ENCODE measurements around the gene LDB2. TPM values are rescaled to one million over a fixed set of nuclear protein-coding genes. Genes with fewer than 3 reads are reported as not detected.

LDB2 gene
- total RNA-seq, 2 donors from 2014 or later, result 11.4 to 14.5 TPM

DNA sequence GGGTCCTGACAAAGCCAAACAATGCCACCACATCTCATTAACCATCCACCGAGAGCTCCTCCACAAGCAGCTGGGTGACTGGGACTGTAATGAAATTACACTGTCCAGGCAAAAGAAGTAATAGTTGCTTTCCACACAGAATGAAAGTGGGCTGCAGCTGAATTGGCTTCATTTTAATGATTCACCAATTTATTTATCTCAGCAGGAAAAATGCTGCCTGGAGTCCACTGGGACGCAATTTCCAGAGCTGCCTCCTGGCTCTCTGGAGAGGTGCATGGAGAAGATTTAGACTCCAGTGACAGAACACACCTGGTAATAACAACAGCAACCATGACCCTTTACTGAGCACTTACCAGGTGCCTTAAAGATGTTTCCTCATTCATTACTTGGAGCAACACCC lies 226.7 kb downstream of the LDB2 start:
- no peaks in the 10 kb centered on the region for H3K4me1 ChIP-seq (ENCODE audit: control insufficient read depth, insufficient read depth, low read length)
- H3K36me3 ChIP-seq (ENCODE audit: control insufficient read depth, insufficient read depth, low read length), result no peaks in the 10 kb centered on the region
- no peaks in the 10 kb centered on the region for H3K4me1 Mint-ChIP-seq
- 95 to 100% methylated on average over 2 of the region's 2 CpGs for WGBS, 2 experiments (ENCODE audit: insufficient coverage in 1 of 2, insufficient read length in 1 of 2)
- DNase-seq, result no peak
- no peak overlapping the region for H3K27ac Mint-ChIP-seq
- H3K4me3 ChIP-seq (ENCODE audit: low read length), result no peak overlapping the region
- H3K9me3 Mint-ChIP-seq, result no peaks in the 10 kb centered on the region
- H3K27ac ChIP-seq (ENCODE audit: low read depth, low read length), result no peak overlapping the region
- no peaks in the 10 kb centered on the region for H3K27me3 Mint-ChIP-seq (ENCODE audit: insufficient read depth)
- no peaks in the 10 kb centered on the region for H3K36me3 Mint-ChIP-seq (ENCODE audit: low read depth)
- H3K9me3 ChIP-seq (ENCODE audit: control insufficient read depth, low read length), result no peaks in the 10 kb centered on the region
- H3K4me3 Mint-ChIP-seq, result no peak overlapping the region
- H3K9ac ChIP-seq (ENCODE audit: extremely low read depth, low read length, poor library complexity, severe bottlenecking), result no peak overlapping the region
- TF ChIP-seq, protein P1, sequence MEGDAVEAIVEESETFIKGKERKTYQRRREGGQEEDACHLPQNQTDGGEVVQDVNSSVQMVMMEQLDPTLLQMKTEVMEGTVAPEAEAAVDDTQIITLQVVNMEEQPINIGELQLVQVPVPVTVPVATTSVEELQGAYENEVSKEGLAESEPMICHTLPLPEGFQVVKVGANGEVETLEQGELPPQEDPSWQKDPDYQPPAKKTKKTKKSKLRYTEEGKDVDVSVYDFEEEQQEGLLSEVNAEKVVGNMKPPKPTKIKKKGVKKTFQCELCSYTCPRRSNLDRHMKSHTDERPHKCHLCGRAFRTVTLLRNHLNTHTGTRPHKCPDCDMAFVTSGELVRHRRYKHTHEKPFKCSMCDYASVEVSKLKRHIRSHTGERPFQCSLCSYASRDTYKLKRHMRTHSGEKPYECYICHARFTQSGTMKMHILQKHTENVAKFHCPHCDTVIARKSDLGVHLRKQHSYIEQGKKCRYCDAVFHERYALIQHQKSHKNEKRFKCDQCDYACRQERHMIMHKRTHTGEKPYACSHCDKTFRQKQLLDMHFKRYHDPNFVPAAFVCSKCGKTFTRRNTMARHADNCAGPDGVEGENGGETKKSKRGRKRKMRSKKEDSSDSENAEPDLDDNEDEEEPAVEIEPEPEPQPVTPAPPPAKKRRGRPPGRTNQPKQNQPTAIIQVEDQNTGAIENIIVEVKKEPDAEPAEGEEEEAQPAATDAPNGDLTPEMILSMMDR (conservative IDR thresholded peaks at IDR 0.05), result no peak
- no peaks in the 10 kb centered on the region for H3K27me3 ChIP-seq (ENCODE audit: control insufficient read depth, insufficient read depth, low read length, poor library complexity, severe bottlenecking)

- Histone ChIP-seq H3K4me3 (ENCODE audit: low read length) (no peak overlapping the region), H3K36me3 (ENCODE audit: control insufficient read depth, insufficient read depth, low read length) (no peaks in the 10 kb centered on the region), H3K9me3 (ENCODE audit: control insufficient read depth, low read length) (no peaks in the 10 kb centered on the region), H3K27me3 (ENCODE audit: control insufficient read depth, insufficient read depth, low read length, poor library complexity, severe bottlenecking) (no peaks in the 10 kb centered on the region), H3K27ac (ENCODE audit: low read depth, low read length) (no peak overlapping the region), H3K9ac (ENCODE audit: extremely low read depth, low read length, poor library complexity, severe bottlenecking) (no peak overlapping the region), H3K4me1 (ENCODE audit: control insufficient read depth, insufficient read depth, low read length) (no peaks in the 10 kb centered on the region)
- Mint-ChIP-seq H3K27me3 (ENCODE audit: insufficient read depth) (no peaks in the 10 kb centered on the region), H3K27ac (no peak overlapping the region), H3K4me3 (no peak overlapping the region), H3K4me1 (no peaks in the 10 kb centered on the region), H3K36me3 (ENCODE audit: low read depth) (no peaks in the 10 kb centered on the region), H3K9me3 (no peaks in the 10 kb centered on the region)
- TF ChIP-seq, protein P1 (conservative IDR thresholded peaks at IDR 0.05), result no peak
- WGBS, 2 experiments (ENCODE audit: insufficient coverage in 1 of 2, insufficient read length in 1 of 2), result 89 to 93% methylated on average over 1 of the region's 1 CpG
- no peak for DNase-seq
Measured at GRCh38 chr4:16670727-16671126, 227.7 kb downstream of the LDB2 start.

GRCh38 chr4:16669036-16669435 lies 229.4 kb downstream of the LDB2 start:
- H3K4me3 Mint-ChIP-seq, result no peak overlapping the region
- no peak overlapping the region for H3K27ac Mint-ChIP-seq

More at GRCh38 chr4:16669036-16669435, 229.4 kb downstream of the LDB2 start:
- TF ChIP-seq, protein P1 (conservative IDR thresholded peaks at IDR 0.05), result no peak
- Histone ChIP-seq H3K9me3 (ENCODE audit: control insufficient read depth, low read length) (no peaks in the 10 kb centered on the region), H3K27ac (ENCODE audit: low read depth, low read length) (no peak overlapping the region), H3K9ac (ENCODE audit: extremely low read depth, low read length, poor library complexity, severe bottlenecking) (no peak overlapping the region), H3K4me1 (ENCODE audit: control insufficient read depth, insufficient read depth, low read length) (no peaks in the 10 kb centered on the region), H3K36me3 (ENCODE audit: control insufficient read depth, insufficient read depth, low read length) (no peaks in the 10 kb centered on the region), H3K27me3 (ENCODE audit: control insufficient read depth, insufficient read depth, low read length, poor library complexity, severe bottlenecking) (no peaks in the 10 kb centered on the region), H3K4me3 (ENCODE audit: low read length) (no peak overlapping the region)
- Mint-ChIP-seq H3K27me3 (ENCODE audit: insufficient read depth) (no peaks in the 10 kb centered on the region), H3K36me3 (ENCODE audit: low read depth) (peaks cover 4% of the 10 kb centered on the region), H3K4me1 (no peaks in the 10 kb centered on the region), H3K9me3 (peaks cover 7% of the 10 kb centered on the region)
- no peak for DNase-seq
